WTC11 (cell line): ENCODE results near the gene SH3GL1.

ENCODE experiments used
- ATF1 ChIP-seq: sonication (generic); formaldehyde crosslinking; IDR thresholded peaks from 2 replicates; pipeline ENCODE4 v1.8.1; 2023; ENCODE audit warnings: mild to moderate bottlenecking, moderate library complexity, missing genetic modification reagents
- CREB1 ChIP-seq: sonication (generic); formaldehyde crosslinking; IDR thresholded peaks from 2 replicates; pipeline ENCODE4 v1.8.0; 2023; ENCODE audit warnings: mild to moderate bottlenecking, missing genetic modification reagents
- CTCF ChIP-seq: fragments of 200-600 bp; IDR thresholded peaks from 2 replicates; pipeline ENCODE4 v1.8.0; 2022; ENCODE audit warnings: antibody characterized with exemption
- E2F1 ChIP-seq: sonication (generic); formaldehyde crosslinking; IDR thresholded peaks from 2 replicates; pipeline ENCODE4 v1.8.0; 2022; ENCODE audit warnings: mild to moderate bottlenecking, missing genetic modification reagents
- MAX ChIP-seq: sonication (generic); formaldehyde crosslinking; IDR thresholded peaks from 2 replicates; pipeline ENCODE4 v1.8.0; 2022; ENCODE audit warnings: mild to moderate bottlenecking, missing genetic modification reagents
- SP1 ChIP-seq: sonication (generic); formaldehyde crosslinking; conservative IDR thresholded peaks from 2 replicates; pipeline ENCODE4 v1.8.1; 2022; ENCODE audit warnings: missing genetic modification reagents
- STAT6 ChIP-seq: sonication (generic); formaldehyde crosslinking; conservative IDR thresholded peaks from 2 replicates; pipeline ENCODE4 v1.8.1; 2023; ENCODE audit warnings: mild to moderate bottlenecking, low read depth, missing genetic modification reagents, moderate library complexity
- TCF7 ChIP-seq: sonication (generic); formaldehyde crosslinking; IDR thresholded peaks from 2 replicates; pipeline ENCODE4 v1.8.0; 2022; ENCODE audit warnings: mild to moderate bottlenecking, low read depth, missing genetic modification reagents, moderate library complexity

- TF ChIP-seq CTCF (no peak), SP1 (no peak), E2F1 (no peak), CREB1 (CRISPR knock-in tag) (no peak), TCF7 (CRISPR knock-in tag) (no peak), ATF1 (CRISPR knock-in tag) (no peak), MAX (CRISPR knock-in tag) (no peak), STAT6 (CRISPR knock-in tag) (no peak)
These were observed 40.2 kb downstream of the SH3GL1 start for GRCh38 chr19:4360081-4360569.
